Upper lobe of left lung (tissue), 4 donors: Measurements from ENCODE around the gene NELFCD.

Experiments
- POLR2A ChIP-seq, 4 donors: fragments of 450-650 bp; IDR thresholded peaks; one replicate each; pipeline ENCODE4 v1.5.1; 2016 to 2017; ENCODE audit warnings: antibody characterized with exemption in 4 of 4, mild to moderate bottlenecking in 2 of 4
- POLR2AphosphoS5 ChIP-seq, 2 donors: sonication (generic); formaldehyde crosslinking; IDR thresholded peaks; one replicate each; pipeline ENCODE4 v1.5.1; 2017; ENCODE audit warnings: antibody characterized with exemption in 2 of 2
- TF ChIP-seq, protein P1 (sequence below), 6 experiments: fragments of 450-650 bp in 4 of 6; fragments of 200-600 bp in 2 of 6; sonication (generic) in 2 of 6; IDR thresholded peaks; one replicate each; pipeline ENCODE4 v1.5.1; 2016 to 2019; ENCODE audit warnings: antibody characterized with exemption in 6 of 6

DNA sequence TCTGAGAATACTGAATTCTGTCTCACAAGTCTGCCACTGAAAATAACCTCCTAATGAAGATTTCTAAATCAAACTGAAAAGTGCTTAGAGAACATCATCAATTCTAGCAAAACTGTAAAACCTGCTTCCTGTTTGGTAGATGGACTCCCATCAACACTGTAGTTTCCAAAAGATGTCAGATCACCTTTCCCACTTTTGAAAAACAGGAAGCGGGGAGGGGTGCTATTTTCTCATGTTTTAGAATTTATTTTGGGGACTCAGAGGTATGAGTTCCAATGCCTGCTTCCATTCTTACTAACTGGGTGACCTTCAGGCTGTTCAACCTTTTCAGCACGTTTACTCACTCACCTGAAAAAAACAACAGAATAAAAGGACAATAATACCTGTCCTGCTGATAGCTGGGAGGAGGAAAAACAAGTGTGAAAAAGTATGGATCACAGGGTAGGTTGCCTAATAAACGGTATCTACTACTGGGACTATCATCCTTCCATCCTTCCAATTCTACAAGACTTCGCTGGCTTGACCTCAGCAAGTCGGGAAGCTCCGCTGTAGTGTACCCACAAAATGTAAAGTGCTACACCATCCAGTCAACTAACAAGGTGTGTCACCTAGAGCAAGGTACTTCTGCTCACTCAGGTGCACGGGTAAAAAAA is 50.0 kb downstream of the NELFCD start:
- TF ChIP-seq POLR2A (IDR thresholded peaks at IDR 0.05) = no peak
- TF ChIP-seq, protein P1, sequence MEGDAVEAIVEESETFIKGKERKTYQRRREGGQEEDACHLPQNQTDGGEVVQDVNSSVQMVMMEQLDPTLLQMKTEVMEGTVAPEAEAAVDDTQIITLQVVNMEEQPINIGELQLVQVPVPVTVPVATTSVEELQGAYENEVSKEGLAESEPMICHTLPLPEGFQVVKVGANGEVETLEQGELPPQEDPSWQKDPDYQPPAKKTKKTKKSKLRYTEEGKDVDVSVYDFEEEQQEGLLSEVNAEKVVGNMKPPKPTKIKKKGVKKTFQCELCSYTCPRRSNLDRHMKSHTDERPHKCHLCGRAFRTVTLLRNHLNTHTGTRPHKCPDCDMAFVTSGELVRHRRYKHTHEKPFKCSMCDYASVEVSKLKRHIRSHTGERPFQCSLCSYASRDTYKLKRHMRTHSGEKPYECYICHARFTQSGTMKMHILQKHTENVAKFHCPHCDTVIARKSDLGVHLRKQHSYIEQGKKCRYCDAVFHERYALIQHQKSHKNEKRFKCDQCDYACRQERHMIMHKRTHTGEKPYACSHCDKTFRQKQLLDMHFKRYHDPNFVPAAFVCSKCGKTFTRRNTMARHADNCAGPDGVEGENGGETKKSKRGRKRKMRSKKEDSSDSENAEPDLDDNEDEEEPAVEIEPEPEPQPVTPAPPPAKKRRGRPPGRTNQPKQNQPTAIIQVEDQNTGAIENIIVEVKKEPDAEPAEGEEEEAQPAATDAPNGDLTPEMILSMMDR (IDR thresholded peaks at IDR 0.05) = no peak
- no peak for TF ChIP-seq POLR2AphosphoS5 (IDR thresholded peaks at IDR 0.05)
